Astrocyte of the cerebellum (primary cell): ENCODE data around the gene AUNIP.

Experiments
- DNase-seq: peaks from one replicate; pipeline ENCODE4 v3.0.0-alpha.2; 2011; ENCODE audit warnings: low read depth
- H3K4me3 ChIP-seq: 2 replicates; pipeline ENCODE4 v1.5.1; 2011; ENCODE audit warnings: mild to moderate bottlenecking, low read depth, low read length, moderate library complexity
- CTCF ChIP-seq: IDR thresholded peaks from 2 replicates; pipeline ENCODE4 v1.5.1; 2012; ENCODE audit warnings: low read length, low read depth, moderate library complexity, mild to moderate bottlenecking; ENCODE audit errors: missing control alignments
- in situ Hi-C: cut with HindIII; loops from 2 replicates; pipeline ENCODE4 v1.10.0; 2017; ENCODE audit warnings: low sequenced_read_pairs

AUNIP gene

GRCh38 chr1:25819491-25820246 lies 39.6 kb downstream of the AUNIP start, which contains the start of gene MTFR1L:
Gene MTFR1L (plus strand): TSS chr1:25819954. CDS start chr1:25823105, 3,151 bp downstream.
- in situ Hi-C loops: no loop called here
- no peak for TF ChIP-seq CTCF
- DNase-seq: no peak
- H3K4me3 ChIP-seq: peak within 1 kb of the TSS; percentile 94

- in situ Hi-C loops: no loop called here
- no peak for TF ChIP-seq CTCF
- DNase-seq: no peak
- H3K4me3 ChIP-seq: peak overlapping the region; percentile 94
Measured at GRCh38 chr1:25818569-25818968, 40.7 kb downstream of the AUNIP start.

- DNase-seq: no peak
- H3K4me3 ChIP-seq: no peak overlapping the region
- TF ChIP-seq CTCF: peak; percentile 10
- in situ Hi-C loops: no loop called here
Measured at GRCh38 chr1:25817840-25818501, 41.3 kb downstream of the AUNIP start.

GRCh38 chr1:25816112-25816718 lies 43.0 kb downstream of the AUNIP start:
- TF ChIP-seq CTCF: no peak
- in situ Hi-C loops: no loop called here
- H3K4me3 ChIP-seq: no peak overlapping the region
- DNase-seq: no peak

GRCh38 chr1:25815208-25816111 lies 43.8 kb downstream of the AUNIP start:
- in situ Hi-C loops: no loop called here
- no peak overlapping the region for H3K4me3 ChIP-seq
- TF ChIP-seq CTCF: no peak
- no peak for DNase-seq
